HG03039 (cell line): ENCODE measurements around the gene LCE2B.

Experiments
- ATAC-seq: cut with Tn5 transposase; IDR thresholded peaks from one replicate; pipeline ENCODE4 v1.9.1; 2021; ENCODE audit warnings: mild to moderate bottlenecking, moderate library complexity; ENCODE audit not compliant: unreplicated experiment

The LCE2B gene

DNA sequence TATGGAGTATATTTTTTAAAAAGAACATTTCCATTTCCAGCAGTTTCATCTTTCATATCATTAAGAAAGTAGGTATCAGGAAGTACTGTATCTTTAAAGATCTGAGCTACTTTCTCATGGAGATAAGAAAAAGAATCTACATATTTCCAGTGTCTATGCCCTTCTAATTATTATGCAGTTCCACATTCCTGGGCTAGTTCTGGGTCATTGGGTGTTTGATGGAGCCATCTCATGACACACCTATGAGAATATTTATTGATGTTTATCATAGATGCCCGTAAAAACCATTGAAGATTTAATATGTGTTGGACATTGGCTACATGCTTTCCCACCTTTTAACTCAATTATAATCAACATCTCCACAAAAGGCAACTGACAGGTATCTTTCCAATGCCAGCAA lies 43.1 kb downstream of the LCE2B start:
- ATAC-seq: no peak

DNA sequence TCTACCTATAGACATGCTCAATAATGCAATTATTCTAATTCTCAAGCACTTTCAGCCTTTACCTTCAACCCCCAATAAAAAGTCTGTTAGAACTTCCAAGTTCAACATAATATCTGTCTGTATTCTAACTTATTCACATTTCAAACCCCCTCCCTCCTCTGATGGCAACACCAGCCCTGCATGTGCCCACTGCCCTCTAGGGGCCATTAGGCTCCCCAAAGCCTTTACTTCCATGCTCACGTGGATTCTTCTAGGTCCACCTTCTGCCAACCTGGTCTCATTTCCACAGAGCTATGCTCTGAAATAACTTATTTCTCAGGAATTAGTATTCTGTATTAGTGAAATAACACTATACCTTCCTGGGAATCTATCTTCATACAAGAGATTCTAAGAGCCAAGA lies 49.7 kb downstream of the LCE2B start:
- no peak for ATAC-seq
